GM19324 (cell line): Measurements from ENCODE around the gene HIGD2A.

Source experiments
- ATAC-seq: cut with Tn5 transposase; IDR thresholded peaks from one replicate; pipeline ENCODE4 v1.9.1; 2021; ENCODE audit warnings: mild to moderate bottlenecking, moderate library complexity; ENCODE audit not compliant: unreplicated experiment, low FRiP score

HIGD2A gene

GRCh38 chr5:176368726-176369125, 19.8 kb upstream of the HIGD2A start:
- no peak for ATAC-seq

GRCh38 chr5:176369934-176370711, 18.4 kb upstream of the HIGD2A start:
- no peak for ATAC-seq

GRCh38 chr5:176371621-176372539, 16.7 kb upstream of the HIGD2A start:
- ATAC-seq: no peak

- no peak for ATAC-seq
These were observed 15.3 kb upstream of the HIGD2A start for GRCh38 chr5:176373100-176373818.

GRCh38 chr5:176379881-176380280, 8.7 kb upstream of the HIGD2A start:
- peak; percentile 58 for ATAC-seq

- no peak for ATAC-seq
These were observed 7.1 kb upstream of the HIGD2A start for GRCh38 chr5:176381423-176381822.

GRCh38 chr5:176381979-176382378, 6.6 kb upstream of the HIGD2A start:
- no peak for ATAC-seq

GRCh38 chr5:176382721-176383120, 5.8 kb upstream of the HIGD2A start:
- ATAC-seq: no peak

- no peak for ATAC-seq
These were observed 5.2 kb upstream of the HIGD2A start for GRCh38 chr5:176383248-176383905.

GRCh38 chr5:176383961-176384360, 4.6 kb upstream of the HIGD2A start:
- ATAC-seq: no peak

- ATAC-seq: no peak
These were observed 4.1 kb upstream of the HIGD2A start for GRCh38 chr5:176384366-176384930.

- no peak for ATAC-seq
These were observed 3.6 kb upstream of the HIGD2A start for GRCh38 chr5:176384991-176385390.

GRCh38 chr5:176386491-176386890, 2.1 kb upstream of the HIGD2A start:
- ATAC-seq: no peak

- ATAC-seq: no peak
These were observed 1.1 kb upstream of the HIGD2A start for GRCh38 chr5:176387384-176387925.

- no peak for ATAC-seq
These were observed 528 bp upstream of the HIGD2A start for GRCh38 chr5:176388003-176388443.

- peak; percentile 29 for ATAC-seq
These were observed 878 bp downstream of the HIGD2A start for GRCh38 chr5:176389135-176390123.

GRCh38 chr5:176391479-176391878, 2.9 kb downstream of the HIGD2A start:
- ATAC-seq: no peak

GRCh38 chr5:176391999-176392398, 3.4 kb downstream of the HIGD2A start:
- no peak for ATAC-seq

- ATAC-seq: no peak
These were observed 4.0 kb downstream of the HIGD2A start for GRCh38 chr5:176392526-176392925.
